Stromal cell of bone marrow (primary cell): ENCODE results near the gene SLC22A12.

ENCODE experiments used
- DNase-seq: peaks from one replicate; pipeline ENCODE4 v3.0.0-alpha.2; 2012; ENCODE audit warnings: low read depth

The SLC22A12 gene

GRCh38 chr11:64605656-64606585 lies 14.9 kb downstream of the SLC22A12 start:
- DNase-seq: no peak

- no peak for DNase-seq
Observed at GRCh38 chr11:64606796-64607380, 15.9 kb downstream of the SLC22A12 start.

GRCh38 chr11:64607381-64607985 lies 16.5 kb downstream of the SLC22A12 start:
- no peak for DNase-seq

- DNase-seq: peak; percentile 11
Observed at GRCh38 chr11:64608046-64608445, 17.0 kb downstream of the SLC22A12 start.

GRCh38 chr11:64608636-64609035 lies 17.6 kb downstream of the SLC22A12 start:
- DNase-seq: no peak

- peak; percentile 5 for DNase-seq
Observed at GRCh38 chr11:64609436-64610047, 18.5 kb downstream of the SLC22A12 start.

- DNase-seq: no peak
Observed at GRCh38 chr11:64610596-64610995, 19.6 kb downstream of the SLC22A12 start.

GRCh38 chr11:64611176-64611575 lies 20.2 kb downstream of the SLC22A12 start:
- DNase-seq: no peak

- peak; percentile 17 for DNase-seq
Observed at GRCh38 chr11:64611869-64612646, 21.0 kb downstream of the SLC22A12 start.

- DNase-seq: no peak
Observed at GRCh38 chr11:64613648-64614047, 22.6 kb downstream of the SLC22A12 start.

- no peak for DNase-seq
Observed at GRCh38 chr11:64614917-64615316, 23.9 kb downstream of the SLC22A12 start.

- no peak for DNase-seq
Observed at GRCh38 chr11:64616817-64617216, 25.8 kb downstream of the SLC22A12 start.

- no peak for DNase-seq
Observed at GRCh38 chr11:64619196-64619595, 28.2 kb downstream of the SLC22A12 start.

- DNase-seq: peak; percentile 44
Observed at GRCh38 chr11:64619811-64620380, 28.9 kb downstream of the SLC22A12 start.

GRCh38 chr11:64620381-64620971 lies 29.5 kb downstream of the SLC22A12 start:
- no peak for DNase-seq

GRCh38 chr11:64621283-64622019 lies 30.4 kb downstream of the SLC22A12 start:
- DNase-seq: no peak

GRCh38 chr11:64622681-64623080 lies 31.7 kb downstream of the SLC22A12 start:
- no peak for DNase-seq

GRCh38 chr11:64624883-64625481 lies 34.0 kb downstream of the SLC22A12 start:
- no peak for DNase-seq

- DNase-seq: no peak
Observed at GRCh38 chr11:64626637-64627036, 35.6 kb downstream of the SLC22A12 start.

- DNase-seq: no peak
Observed at GRCh38 chr11:64627371-64627770, 36.4 kb downstream of the SLC22A12 start.
